ENCODE results near the gene THUMPD2.
"Not testable (repeated sequence)": the region's sequence is repeated elsewhere in the genome, so short reads cannot be mapped to it uniquely, and the experiment has no call there.

THUMPD2 gene, protein sequence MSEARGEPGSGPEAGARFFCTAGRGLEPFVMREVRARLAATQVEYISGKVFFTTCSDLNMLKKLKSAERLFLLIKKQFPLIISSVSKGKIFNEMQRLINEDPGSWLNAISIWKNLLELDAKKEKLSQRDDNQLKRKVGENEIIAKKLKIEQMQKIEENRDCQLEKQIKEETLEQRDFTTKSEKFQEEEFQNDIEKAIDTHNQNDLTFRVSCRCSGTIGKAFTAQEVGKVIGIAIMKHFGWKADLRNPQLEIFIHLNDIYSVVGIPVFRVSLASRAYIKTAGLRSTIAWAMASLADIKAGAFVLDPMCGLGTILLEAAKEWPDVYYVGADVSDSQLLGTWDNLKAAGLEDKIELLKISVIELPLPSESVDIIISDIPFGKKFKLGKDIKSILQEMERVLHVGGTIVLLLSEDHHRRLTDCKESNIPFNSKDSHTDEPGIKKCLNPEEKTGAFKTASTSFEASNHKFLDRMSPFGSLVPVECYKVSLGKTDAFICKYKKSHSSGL

DNA sequence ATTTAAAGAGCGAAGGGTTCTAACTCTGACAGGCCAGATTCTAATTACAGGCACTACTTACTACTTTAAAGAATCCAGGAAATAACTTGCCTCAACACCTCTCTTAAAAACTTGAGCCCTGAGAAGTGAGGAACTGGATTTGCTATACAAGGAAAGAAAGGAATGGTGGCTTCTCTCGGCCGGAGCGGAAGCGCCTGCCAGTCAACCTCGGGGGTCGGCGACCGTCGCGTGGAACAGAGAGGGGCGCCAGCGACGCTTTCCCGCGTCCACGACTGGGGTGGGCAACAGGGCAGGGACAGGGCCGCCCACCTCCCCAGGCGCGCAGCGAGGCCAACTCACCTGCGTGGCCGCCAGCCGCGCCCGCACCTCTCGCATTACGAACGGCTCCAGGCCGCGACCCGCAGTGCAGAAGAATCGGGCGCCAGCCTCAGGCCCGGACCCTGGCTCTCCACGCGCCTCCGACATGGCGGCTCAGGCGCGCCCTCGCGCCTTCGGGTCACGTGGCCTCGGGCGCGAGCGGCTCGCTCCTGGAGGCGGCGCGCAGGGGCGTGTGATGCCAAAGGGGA, at the start of gene THUMPD2:
TSS of gene THUMPD2 (minus strand) at position 484 of the 566 bp plus-strand sequence. CDS start at position 465, 19 bp downstream.
- DNase-seq: peak in 53 of 58 donors; percentile 17 to 75 (median 49)

DNA sequence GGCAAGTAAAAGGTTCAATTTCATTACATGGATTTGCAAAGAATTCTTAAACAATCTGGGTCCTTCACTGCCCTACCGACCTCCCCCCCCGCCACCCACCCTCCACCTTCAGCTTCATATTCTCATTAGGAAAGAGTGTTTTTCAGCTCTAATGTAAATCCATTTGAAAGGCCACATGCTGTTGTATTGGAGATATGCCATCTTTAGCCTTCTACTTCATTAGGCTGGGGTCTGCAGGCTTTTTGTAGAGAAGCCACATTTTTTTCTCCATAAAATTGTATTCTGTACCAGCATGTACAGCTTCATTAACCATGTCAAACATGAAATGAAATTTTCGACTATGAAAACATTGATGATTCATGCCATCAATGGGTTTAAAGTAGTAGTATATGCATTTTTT, 42.8 kb upstream of the THUMPD2 start:
- no peak for DNase-seq

DNA sequence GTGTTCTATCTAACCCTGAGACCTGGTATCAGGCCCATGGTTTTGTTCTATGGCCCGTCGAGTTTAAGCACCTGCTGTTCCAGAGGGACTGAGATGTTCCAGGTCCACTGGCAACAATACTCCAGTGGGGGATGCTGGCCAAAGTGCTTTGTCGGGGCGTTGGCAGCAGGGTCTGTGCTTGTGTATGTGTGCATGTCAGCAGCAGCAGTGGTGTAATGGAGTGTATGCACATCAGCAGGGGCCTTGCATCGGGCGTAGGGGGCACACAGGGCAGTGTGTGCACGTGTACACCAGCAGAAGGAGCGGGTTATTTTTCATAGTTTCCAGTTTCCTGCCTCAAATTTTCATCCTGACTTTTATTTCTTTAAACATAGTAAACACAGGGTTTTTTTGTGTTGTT, 37.8 kb upstream of the THUMPD2 start:
- no peak for DNase-seq

DNA sequence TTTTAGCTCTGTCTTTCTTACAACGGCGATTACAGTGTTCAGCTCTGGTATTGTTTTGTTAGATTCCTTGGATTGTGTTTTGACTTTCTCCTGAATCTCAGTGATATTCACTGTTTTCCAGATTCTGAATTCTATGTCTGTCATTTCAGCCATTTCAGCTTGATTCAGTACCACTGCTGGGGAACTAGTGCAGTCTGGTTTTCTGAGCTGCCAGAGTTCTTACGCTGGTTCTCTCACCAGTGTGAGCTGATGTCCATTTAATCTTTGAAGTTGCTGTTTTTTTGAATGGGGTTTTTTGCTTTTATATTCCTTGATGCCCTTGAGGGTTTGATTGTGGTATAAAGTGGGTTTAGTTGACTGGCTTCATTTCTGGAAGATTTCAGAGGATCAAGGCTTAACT, 37.4 kb upstream of the THUMPD2 start:
- no peak for DNase-seq

DNA sequence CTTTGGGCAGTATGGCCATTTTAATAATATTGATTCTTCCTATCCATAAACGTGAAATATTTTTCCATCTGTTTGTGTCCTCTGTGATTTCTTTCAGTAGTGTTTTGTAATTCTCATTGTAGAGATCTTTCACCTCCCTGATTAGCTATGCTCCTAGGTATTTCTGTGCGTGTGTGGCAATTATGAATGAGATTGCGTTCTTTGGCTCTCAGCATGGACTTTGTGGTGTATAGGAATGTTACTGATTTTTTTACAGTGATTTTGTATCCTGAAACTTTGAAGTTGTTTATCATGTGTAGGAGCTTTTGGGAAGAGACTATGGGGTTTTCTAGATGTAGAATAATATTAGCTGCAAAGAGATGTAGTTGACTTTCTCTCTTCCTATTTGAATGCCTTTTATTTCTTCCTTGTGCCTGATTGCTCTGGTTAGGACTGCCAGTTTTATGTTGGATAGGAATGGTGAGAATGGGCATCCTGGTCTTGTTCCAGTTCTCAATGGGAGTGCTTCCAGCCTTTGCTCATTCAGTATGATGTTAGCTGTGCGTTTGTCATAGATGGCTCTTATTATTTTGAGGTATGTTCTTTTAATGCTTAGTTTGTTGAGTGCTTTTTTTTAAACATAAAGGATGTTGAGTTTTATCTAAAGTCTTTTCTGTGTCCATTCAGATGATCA, 27.0 kb upstream of the THUMPD2 start:
- no peak for DNase-seq

DNA sequence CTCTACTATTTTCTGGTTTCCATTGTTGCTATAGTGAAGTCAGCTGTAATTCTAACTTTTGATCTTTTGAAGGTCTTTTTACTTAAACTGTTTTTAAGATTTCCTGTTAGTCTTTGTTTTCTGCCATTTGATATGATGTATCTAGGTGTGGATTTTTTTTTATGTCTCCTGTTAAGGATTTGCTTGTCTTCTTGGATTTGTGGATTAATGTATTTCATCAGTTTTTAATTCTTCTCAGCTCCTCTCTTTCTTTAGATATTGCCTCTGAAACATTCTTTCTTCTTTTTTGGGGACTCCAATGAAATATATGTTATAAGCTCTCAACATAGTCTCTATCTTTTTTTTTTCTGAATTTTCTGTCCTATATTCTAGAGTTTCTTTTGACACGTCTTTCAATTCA, 24.8 kb upstream of the THUMPD2 start:
- DNase-seq: no peak

DNA sequence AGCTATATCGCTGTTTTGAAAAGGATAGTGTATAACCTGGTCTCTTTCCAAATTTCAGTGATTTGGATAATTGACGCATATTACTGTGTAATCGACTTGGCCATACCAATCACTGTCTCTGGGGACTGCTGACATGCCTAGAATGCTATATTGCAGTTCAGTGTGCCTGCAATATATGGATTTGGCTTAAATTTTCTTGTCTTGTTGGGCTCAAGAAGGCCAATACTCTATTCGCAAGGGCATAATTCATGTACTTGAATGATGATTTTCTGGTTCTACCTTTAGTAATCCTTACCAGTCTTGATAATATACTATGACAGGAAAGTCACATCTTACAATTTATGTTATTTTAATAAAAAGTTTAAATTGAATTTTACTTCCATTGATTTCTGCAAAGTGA, 21.7 kb upstream of the THUMPD2 start:
- DNase-seq: no peak

DNA sequence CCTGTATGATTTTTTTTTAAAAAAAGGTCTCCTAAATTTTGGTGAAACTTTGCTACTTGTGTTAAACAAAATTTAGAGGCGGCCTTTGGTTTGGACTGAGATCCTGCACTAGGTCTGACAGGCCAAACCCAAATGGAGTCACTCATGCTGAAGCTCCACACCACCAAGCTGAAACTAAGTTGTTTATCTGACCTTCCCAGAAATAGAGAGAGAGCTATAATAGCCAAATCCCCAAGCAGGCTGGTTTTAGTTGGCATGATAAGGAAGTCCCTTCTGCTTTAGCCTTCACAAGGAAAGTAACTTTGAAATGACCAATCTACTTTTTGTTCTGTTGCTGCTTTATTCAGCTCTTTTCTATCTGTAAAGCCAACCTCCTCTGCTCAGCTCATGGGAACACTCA, 17.1 kb upstream of the THUMPD2 start:
- DNase-seq: no peak

DNA sequence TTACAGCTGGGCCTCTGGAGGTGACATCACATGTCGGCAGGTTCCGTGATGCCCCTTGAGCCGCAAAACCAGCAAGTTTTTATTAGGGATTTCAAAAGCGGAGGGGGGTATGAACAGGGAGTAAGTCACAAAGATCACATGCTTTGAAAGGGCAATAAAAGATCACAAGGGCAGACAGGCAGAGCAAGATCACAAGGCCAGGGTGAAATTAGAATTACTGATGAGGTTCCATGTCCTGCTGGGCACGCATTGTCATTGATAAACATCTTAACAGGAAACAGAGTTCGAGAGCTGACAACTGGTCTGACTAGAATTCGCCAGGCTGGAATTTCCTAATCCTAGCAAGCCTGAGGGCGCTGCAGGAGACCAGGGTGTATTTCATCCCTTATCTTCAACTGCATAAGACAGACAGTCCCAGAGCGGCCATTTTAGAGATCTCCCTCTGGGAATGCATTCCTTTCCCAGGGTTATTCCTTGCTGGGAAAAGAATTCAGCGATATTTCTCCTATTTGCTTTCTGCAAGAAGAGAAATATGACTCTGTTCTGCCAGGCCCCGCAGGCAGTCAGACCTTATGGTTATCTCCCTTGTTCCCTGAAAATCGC, 11.3 kb upstream of the THUMPD2 start:
- DNase-seq: not testable (repeated sequence)

DNA sequence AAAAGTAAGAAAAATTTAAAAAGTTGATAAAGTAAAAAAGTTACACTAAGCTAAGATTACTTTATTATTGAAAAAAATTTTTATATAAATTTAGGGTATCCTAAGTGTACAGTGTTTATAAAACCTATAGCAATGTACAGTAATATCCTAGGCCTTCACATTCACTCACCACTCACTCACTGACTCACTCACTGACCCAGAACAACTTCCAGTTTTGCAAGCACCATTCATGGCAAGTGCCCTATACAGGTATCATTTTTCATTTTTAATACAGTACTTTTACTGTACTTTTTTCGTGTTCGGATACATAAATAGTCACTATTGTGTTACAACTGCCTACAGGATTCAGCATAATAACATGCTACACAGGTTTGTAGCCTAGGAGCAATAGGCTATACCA, 8.9 kb upstream of the THUMPD2 start:
- DNase-seq: no peak

DNA sequence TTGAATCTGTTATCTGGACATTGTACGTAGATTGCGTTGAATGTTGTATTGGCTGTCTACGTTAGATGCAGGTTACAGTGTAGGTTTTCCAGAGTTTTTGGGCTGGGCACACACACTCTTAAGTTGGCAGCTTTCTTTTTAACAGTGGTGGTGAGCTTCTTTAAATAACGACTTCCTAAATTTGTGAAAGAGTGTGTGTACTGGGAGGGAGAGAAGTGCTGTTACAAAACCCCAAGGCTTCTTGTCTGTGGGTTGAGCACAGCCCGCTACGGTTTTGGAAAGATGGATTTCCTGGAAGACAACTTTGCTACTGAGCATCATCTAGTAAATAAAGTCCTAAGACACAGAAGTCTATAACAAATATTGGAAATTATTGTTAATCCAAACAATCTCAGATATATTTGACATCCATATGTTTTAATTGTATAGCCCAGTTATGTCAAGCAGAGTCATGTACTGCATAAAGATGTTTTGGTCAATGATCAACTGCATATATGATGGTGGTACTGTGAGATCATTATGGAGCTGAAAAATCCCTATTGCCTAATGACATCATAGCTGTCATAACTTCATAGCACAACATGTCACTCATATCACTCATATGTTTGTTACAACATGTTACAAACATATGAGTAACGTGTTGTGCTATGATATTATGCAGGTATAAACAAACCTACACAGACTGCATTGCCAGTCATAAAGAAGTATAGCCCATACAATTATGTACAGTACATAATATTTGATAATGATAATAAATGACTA, 7.9 kb upstream of the THUMPD2 start:
- DNase-seq: no peak

DNA sequence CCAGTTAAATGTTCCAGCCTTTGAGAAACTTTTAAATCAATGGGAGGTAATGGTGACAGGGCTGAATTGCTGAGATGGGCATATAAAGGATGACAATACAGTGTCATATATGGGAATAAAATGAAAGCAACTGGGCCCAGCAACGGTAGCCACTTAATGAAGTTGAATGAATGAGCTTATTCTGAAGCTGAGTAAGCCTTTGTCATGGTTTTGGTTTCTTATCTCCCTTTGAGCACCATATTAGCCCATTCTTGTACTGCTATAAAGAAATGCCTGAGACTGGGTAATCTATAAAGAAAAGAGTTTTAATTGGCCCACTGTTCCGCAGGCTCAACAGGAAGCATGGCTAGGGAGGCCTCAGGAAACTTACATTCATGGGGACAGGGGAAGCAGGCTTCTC, 3.5 kb upstream of the THUMPD2 start:
- no peak for DNase-seq

DNA sequence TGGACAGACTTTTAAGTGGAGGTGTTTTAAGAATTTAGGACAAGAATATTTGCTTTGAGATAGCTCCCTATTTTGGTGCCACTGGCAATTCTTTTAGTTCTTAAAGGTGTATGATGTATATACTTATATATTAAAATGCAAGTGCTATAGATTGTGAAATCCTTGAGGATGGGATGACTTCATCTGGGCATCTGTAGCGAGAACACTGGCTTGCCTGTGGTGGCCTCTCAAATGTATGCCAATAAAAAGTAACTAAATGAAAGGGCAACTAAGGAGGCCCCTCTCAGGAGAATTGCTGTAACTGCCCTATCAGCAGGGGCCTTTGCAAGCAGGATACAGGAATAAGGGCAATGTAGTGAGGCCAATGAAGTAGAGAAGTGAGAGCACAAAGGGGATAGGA, 2.6 kb upstream of the THUMPD2 start:
- DNase-seq: no peak

DNA sequence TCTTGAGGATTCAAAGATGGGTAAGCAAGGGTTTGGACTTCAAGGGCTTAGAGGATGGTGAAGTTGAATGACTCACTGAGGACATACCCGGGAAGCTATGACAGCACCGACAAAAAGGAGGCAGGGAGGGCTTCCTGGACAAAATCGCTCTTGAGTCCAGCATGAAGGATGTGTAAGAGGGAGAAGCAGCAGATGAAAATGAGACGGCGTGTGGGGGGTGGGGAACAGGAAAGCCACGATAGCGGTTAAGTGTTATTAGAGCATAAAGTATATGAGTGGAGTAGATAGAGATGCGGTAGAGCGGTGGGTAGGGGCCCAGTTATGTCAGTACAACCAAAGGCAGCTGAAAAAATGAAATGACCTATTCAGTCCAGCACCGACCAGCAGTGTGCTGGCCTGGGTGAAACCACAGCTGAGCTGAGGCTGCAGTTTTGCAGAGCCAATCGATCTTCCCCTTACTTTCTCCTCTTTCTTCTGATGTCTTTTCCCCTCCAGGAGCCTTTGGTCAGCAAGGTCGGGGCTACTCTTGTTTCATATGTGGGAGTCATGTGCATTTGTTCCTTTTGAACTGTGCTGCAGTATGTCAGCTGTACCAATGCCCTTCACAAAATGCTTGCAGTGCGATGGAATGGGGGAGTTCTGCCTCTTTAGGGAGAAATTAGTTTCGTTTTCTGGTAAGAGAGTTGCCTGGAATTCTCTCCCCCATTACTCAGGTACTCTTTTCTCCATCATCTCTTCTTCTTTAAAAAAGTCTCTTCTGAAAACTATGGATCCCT, 2.0 kb upstream of the THUMPD2 start:
- DNase-seq: peak in 1 of 58 donors; percentile 9

DNA sequence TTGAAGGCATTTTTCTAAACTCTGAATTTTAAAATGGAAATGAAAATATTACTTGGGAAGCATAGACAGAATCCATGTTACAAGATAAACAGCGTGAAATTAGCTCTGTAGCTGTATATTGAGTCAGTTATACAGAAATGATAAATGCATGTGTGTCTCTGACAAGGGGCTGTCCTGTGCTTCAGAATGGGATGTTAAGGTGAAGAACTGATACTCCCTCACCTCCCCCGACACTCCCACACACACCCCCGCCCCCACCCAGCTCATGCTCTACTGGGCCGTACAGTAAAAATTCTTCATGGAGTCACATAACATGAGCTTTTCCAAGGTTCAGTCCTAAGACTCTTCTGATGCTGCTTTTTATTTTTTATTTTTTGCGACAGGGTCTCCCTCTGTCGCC, 869 bp upstream of the THUMPD2 start:
- no peak for DNase-seq

DNA sequence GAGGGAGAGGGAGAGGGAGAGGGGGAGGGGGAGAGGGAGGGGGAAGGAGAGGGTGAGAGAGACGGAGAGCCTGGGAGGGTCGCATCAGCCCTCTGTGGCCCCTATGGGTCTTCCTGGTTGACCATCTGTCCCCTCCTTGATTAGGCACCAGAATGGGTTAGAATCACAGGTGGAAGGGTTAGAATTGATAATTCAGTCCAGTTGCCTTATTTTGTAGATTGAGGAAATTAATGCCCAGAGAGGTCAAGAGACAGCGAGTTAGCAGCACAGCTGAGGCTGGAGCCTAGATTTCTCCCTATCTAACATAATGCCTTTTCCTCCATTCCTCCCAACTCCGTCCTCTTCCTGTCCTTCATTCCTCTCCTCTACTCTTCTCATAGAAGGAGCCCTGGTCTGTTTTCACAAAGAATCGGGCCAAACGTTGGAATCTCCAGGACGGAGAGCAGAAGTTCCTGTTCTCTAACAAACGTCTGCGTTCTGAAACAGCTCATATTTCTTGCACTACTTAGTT, 338 bp upstream of the THUMPD2 start:
- DNase-seq: no peak

DNA sequence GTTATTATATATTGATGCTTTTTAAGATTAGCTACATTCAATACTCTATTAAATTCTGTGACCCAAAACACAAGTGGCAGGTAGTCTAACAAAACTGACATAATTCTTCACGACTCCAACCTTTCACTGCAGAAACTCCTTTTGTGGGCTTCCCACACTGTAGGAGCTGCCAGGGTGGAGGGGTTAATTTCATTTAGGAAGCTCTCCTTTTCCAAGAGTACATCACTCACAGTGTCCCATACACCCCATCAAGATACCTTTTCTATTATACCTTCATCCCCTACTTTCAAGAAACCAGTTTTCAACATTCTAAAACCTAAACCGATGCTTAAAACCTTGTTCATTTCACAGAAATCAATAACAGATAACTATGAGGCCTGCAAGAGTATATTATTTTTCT, 825 bp downstream of the THUMPD2 start:
- DNase-seq: no peak

DNA sequence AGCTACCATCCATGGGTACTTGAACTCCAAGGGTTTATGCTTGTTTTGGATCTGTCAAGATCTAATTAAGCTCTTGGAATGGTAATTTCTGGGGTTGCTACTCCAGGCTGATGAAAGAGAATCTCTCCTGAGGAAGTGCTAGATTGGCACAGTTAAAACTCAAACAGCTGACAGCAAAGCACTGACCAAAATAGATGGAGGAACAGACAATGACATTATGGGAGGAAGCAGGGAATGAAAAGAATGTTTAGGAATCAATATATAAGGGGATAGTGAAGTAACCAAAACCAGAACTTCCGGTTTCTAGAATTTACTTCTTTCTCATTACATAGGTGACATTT, 6.3 kb downstream of the THUMPD2 start:
- no peak for DNase-seq

DNA sequence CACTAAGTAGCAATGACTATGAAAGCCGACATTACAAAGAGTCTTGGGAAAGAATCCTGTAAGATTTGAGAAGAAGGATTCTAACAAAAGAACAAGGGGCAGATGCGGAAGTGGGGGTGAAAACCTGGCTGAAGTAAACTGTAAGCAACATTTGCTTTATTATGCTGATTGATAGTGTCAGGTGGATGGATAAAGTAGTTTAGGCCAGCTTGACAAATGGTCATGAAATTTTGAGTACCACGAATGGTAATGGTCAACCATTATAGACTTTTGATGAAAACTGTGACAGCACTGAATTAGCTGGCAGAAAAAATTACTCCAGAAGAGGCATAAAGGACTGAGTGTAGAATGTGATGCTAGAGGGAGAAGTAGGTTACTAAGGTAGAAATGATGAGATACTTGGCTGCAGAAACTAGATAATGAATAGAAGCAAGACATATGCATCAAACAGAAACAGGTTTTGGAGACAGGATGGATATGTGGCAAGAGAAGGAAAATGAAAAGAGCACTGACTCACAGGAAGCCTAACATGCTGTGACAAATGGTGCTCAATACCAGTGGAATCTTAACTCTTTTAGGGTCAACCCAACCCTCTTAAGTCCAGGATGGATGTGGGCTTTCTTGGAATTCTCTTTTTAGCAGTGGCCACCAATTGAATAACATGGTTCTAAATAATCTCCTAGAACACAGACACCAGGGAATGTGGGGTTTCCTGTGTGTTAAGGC, 6.8 kb downstream of the THUMPD2 start:
- DNase-seq: no peak

DNA sequence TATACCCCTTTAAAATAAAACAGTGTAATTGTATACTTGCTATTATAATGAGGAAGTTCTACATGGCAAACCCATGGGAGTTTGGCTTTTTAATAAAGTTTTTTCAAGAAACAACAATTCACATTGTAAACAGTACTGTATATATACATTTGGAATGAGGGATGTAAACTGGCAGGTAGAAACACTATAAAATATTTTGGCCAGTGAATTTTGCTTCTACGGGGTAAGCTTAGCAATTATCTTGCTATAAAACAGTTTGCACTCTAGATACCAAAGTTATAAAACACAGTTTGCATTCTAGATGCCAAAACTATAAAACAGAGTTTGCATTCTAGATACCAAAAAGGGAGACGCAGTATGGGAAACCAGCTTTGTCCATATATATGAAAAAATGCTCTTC, 16.6 kb downstream of the THUMPD2 start:
- no peak for DNase-seq

All from anterior cingulate cortex (tissue), 58 donors.